Thyroid gland (tissue), 4 donors: ENCODE results near the gene AP4E1.
"Not testable (repeated sequence)": the region's sequence is repeated elsewhere in the genome, so short reads cannot be mapped to it uniquely, and the experiment has no call there.

ENCODE experiments used
- POLR2A ChIP-seq, 2 donors: fragments of 450-650 bp; IDR thresholded peaks; one replicate each; pipeline ENCODE4 v1.6.1; 2017; ENCODE audit warnings: antibody characterized with exemption in 2 of 2, mild to moderate bottlenecking in 2 of 2, moderate library complexity in 1 of 2
- TF ChIP-seq, protein P1 (sequence below), 6 experiments: fragments of 200-600 bp in 3 of 6; fragments of 450-650 bp in 3 of 6; sonication (generic) in 3 of 6; IDR thresholded peaks; one replicate each; pipeline ENCODE4 v1.5.1; 2016 to 2019; ENCODE audit warnings: antibody characterized with exemption in 6 of 6, mild to moderate bottlenecking in 2 of 6, inconsistent platforms in 1 of 6, moderate library complexity in 1 of 6

DNA sequence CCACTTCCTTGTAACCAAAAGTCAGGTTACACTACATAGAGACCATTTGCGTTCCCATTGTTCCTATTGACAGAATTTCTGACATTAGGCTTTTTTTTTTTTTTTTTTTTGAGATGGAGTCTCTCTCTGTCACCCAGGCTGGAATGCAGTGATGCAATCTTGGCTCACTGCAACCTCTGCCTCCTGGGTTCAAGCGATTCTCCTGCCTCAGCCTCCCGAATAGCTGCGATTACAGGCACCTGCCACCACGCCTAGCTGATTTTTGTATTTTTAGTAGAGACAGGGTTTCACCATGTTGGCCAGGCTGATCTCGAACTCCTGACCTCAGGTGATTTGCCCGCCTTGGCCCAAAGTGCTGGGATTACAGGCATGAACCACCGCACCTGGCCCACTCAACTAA lies 7.1 kb upstream of the AP4E1 start:
- TF ChIP-seq POLR2A (IDR thresholded peaks at IDR 0.05) = not testable (repeated sequence)
- TF ChIP-seq, protein P1, sequence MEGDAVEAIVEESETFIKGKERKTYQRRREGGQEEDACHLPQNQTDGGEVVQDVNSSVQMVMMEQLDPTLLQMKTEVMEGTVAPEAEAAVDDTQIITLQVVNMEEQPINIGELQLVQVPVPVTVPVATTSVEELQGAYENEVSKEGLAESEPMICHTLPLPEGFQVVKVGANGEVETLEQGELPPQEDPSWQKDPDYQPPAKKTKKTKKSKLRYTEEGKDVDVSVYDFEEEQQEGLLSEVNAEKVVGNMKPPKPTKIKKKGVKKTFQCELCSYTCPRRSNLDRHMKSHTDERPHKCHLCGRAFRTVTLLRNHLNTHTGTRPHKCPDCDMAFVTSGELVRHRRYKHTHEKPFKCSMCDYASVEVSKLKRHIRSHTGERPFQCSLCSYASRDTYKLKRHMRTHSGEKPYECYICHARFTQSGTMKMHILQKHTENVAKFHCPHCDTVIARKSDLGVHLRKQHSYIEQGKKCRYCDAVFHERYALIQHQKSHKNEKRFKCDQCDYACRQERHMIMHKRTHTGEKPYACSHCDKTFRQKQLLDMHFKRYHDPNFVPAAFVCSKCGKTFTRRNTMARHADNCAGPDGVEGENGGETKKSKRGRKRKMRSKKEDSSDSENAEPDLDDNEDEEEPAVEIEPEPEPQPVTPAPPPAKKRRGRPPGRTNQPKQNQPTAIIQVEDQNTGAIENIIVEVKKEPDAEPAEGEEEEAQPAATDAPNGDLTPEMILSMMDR (IDR thresholded peaks at IDR 0.05) = not testable (repeated sequence)
